Heart left ventricle (tissue), 16 donors: ENCODE measurements around the gene RNF112. TPM values are rescaled to one million over a fixed set of nuclear protein-coding genes. Genes with fewer than 3 reads are reported as not detected.

Source experiments
- ATAC-seq, 4 donors: fragments of 200-7000 bp; cut with Tn5 transposase; one replicate each; pipeline ENCODE4 v1.9.1; 2020 to 2022; ENCODE audit warnings: moderate library complexity in 4 of 4, mild to moderate bottlenecking in 3 of 4, moderate number of reproducible peaks in 1 of 4
- DNase-seq, 5 donors: peaks; one replicate each; pipeline ENCODE4 v3.0.0-alpha.2; 2020
- H3K27ac ChIP-seq, 12 donors: fragments of 200-600 bp; sonication (generic) in 4 of 12; one replicate each; pipeline versions ENCODE4 v1.5.0 to v1.8.0; 2016 to 2022; ENCODE audit warnings: mild to moderate bottlenecking in 2 of 12
- H3K27me3 ChIP-seq, 9 donors: fragments of 200-600 bp; sonication (generic) in 2 of 9; one replicate each; pipeline versions ENCODE4 v1.5.1 to v1.8.0; 2016 to 2022; ENCODE audit warnings: mild to moderate bottlenecking in 3 of 9
- H3K36me3 ChIP-seq, 9 donors: fragments of 200-600 bp; sonication (generic) in 2 of 9; one replicate each; pipeline versions ENCODE4 v1.5.0 to v1.8.0; 2018 to 2022; ENCODE audit warnings: mild to moderate bottlenecking in 2 of 9
- H3K4me1 ChIP-seq, 12 donors: fragments of 200-600 bp; sonication (generic) in 4 of 12; one replicate each; pipeline versions ENCODE4 v1.5.0 to v1.8.0; 2016 to 2022; ENCODE audit warnings: mild to moderate bottlenecking in 3 of 12
- H3K4me3 ChIP-seq, 12 donors: fragments of 200-600 bp; sonication (generic) in 4 of 12; one replicate each; pipeline versions ENCODE4 v1.5.0 to v1.8.0; 2017 to 2022; ENCODE audit warnings: mild to moderate bottlenecking in 9 of 12, moderate library complexity in 4 of 12
- H3K9me3 ChIP-seq, 12 donors: fragments of 200-600 bp; sonication (generic) in 4 of 12; one replicate each; pipeline versions ENCODE4 v1.5.0 to v1.8.0; 2016 to 2022; ENCODE audit warnings: mild to moderate bottlenecking in 1 of 12
- CTCF ChIP-seq, 12 donors: fragments of 200-600 bp; sonication (generic) in 4 of 12; IDR thresholded peaks; one replicate each; pipeline versions ENCODE4 v1.5.0 to v1.8.0; 2018 to 2022; ENCODE audit warnings: antibody characterized with exemption in 12 of 12, mild to moderate bottlenecking in 5 of 12
- POLR2A ChIP-seq, 2 donors: fragments of 450-650 bp; IDR thresholded peaks; one replicate each; pipeline ENCODE4 v1.6.1; 2017; ENCODE audit warnings: antibody characterized with exemption in 2 of 2, mild to moderate bottlenecking in 2 of 2, moderate library complexity in 2 of 2
- WGBS, 4 donors: extraction: QIAGEN DNeasy Blood & Tissue Kit in 2 of 4; methylation state at CpG; one replicate each; pipeline versions ENCODE4 v1.1.5 to v1.1.7; 2013 to 2018; 5-methylcytosine and 5-hydroxymethylcytosine counted together
- intact Hi-C, 10 donors: fragments of 100-400 bp; cut with DNase I; formaldehyde crosslinking; loops; one replicate each; pipeline versions ENCODE4 v1.11.1 to v1.14.2; 2022
- polyA plus RNA-seq, 2 donors: library from polyadenylated mRNA; stranded (reverse); fragments of 200-250 nt; gene quantifications; one replicate each; pipeline ENCODE4 v1.2.3, GENCODE V29; 2013
- total RNA-seq, 9 donors: library from RNA; depleted of rRNA in 2 of 9; stranded (reverse); fragments of >200 nt in 2 of 9; fragmentation: NEBNext Ultra II Directional in 3 of 9; extraction: Animal tissue kit (Norgen Biotek cat#: 25700) in 3 of 9; gene quantifications; one replicate each; pipeline versions ENCODE4 v1.1.0 to v1.2.4, GENCODE V29; 2016 to 2023
- donor health status: ischemic (EF 13 %, LVEDD 7.1; RV severe dilation, severe dysfunction).
- donor health status: healthy with polysubstance abuse.
- donor health status: DM: no; HTN: yes; CAD: no.
- donor health status: DM: no; HTN: no; CAD: no.
- donor health status: ischemic (EF 25% LVEDD 6.9; RV normal size, moderate dysfunction).
- donor health status: ischemic (EF 25% LVEDD 5.7; RV mildly dilated, moderate dysfunction).
- donor health status: healthy.
- donor health status: DM: yes; HTN: yes; CAD: no.
- donor health status: ischemic (EF 35%, LVEDD 5.7; RV mildly dilated, moderate dysfunction).
- donor health status: nonischemic (EF 11% LVEDD 7.7; RV severe dilation, severe dysfunction).
- donor health status: DM: yes; HTN: yes; CAD: no.
- donor health status: PGD.
- donor health status: ischemic (EF 29% LVEDD 5.4; RV normal size, mild dysfunction).
- donor health status: nonischemic (EF 23%, LVEDD 6.1; RV moderate dilation, normal function).

Gene RNF112
- total and polyA plus RNA-seq, 11 donors, result 0.45 to 3.0 (median 1.4) TPM

GRCh38 chr17:19415806-19416775 is 5.1 kb downstream of the RNF112 start:
- H3K27ac ChIP-seq, result no peak overlapping the region
- 94% methylated on average over 16 to 18 of the region's 18 CpGs for WGBS, 4 donors
- no peaks in the 10 kb centered on the region for H3K27me3 ChIP-seq
- intact Hi-C loops, result no loop called here
- DNase-seq, result no peak
- no peak for ATAC-seq
- no peak overlapping the region for H3K4me3 ChIP-seq
- TF ChIP-seq POLR2A (IDR thresholded peaks at IDR 0.05) (no peak), CTCF (IDR thresholded peaks at IDR 0.05) (no peak)
- H3K9me3 ChIP-seq, result no peaks in the 10 kb centered on the region
- H3K36me3 ChIP-seq, result no peaks in the 10 kb centered on the region
- peaks cover 0 to 10% (median 0%) of the 10 kb centered on the region in 12 donors for H3K4me1 ChIP-seq

- DNase-seq (no peak), ATAC-seq (no peak)
- Histone ChIP-seq H3K36me3 (no peaks in the 10 kb centered on the region), H3K27ac (peak overlapping the region in 1 of 12 donors; percentile 51), H3K4me3 (no peak overlapping the region), H3K4me1 (peaks cover 0 to 10% (median 0%) of the 10 kb centered on the region in 12 donors), H3K27me3 (no peaks in the 10 kb centered on the region), H3K9me3 (no peaks in the 10 kb centered on the region)
- no peak for TF ChIP-seq CTCF (IDR thresholded peaks at IDR 0.05)
- no peak for TF ChIP-seq POLR2A (IDR thresholded peaks at IDR 0.05)
- intact Hi-C loops, result no loop called here
- 62 to 71% (median 66%) methylated on average over 3 of the region's 3 CpGs for WGBS, 4 donors
Observed at GRCh38 chr17:19417611-19418010, 6.6 kb downstream of the RNF112 start.

GRCh38 chr17:19418251-19418992 is 7.4 kb downstream of the RNF112 start:
- H3K36me3 ChIP-seq, result no peaks in the 10 kb centered on the region
- 59 to 77% (median 71%) methylated on average over 6 to 7 of the region's 7 CpGs for WGBS, 4 donors
- H3K4me3 ChIP-seq, result no peak overlapping the region
- H3K27me3 ChIP-seq, result no peaks in the 10 kb centered on the region
- TF ChIP-seq CTCF (IDR thresholded peaks at IDR 0.05) (no peak), POLR2A (IDR thresholded peaks at IDR 0.05) (no peak)
- intact Hi-C loops, result no loop called here
- peaks cover 0 to 10% (median 0%) of the 10 kb centered on the region in 12 donors for H3K4me1 ChIP-seq
- no peaks in the 10 kb centered on the region for H3K9me3 ChIP-seq
- ATAC-seq (peak; percentile 11 to 66 (median 33)), DNase-seq (no peak)
- peak overlapping the region in 2 of 12 donors; percentile 24 to 51 for H3K27ac ChIP-seq

- H3K4me3 ChIP-seq, result no peak overlapping the region
- H3K9me3 ChIP-seq, result no peaks in the 10 kb centered on the region
- H3K4me1 ChIP-seq, result peaks cover 0 to 15% (median 0%) of the 10 kb centered on the region in 12 donors
- no peak overlapping the region for H3K27ac ChIP-seq
- ATAC-seq (no peak), DNase-seq (no peak)
- no peaks in the 10 kb centered on the region for H3K36me3 ChIP-seq
- no peaks in the 10 kb centered on the region for H3K27me3 ChIP-seq
- 71 to 79% (median 75%) methylated on average over 4 of the region's 4 CpGs for WGBS, 4 donors
- TF ChIP-seq CTCF (IDR thresholded peaks at IDR 0.05), result no peak
- no peak for TF ChIP-seq POLR2A (IDR thresholded peaks at IDR 0.05)
- intact Hi-C loops, result no loop called here
Observed at GRCh38 chr17:19421219-19421618, 10.2 kb downstream of the RNF112 start.
